Heart left ventricle (tissue), 16 donors: Measurements from ENCODE around the gene TXNDC17. TPM values are rescaled to one million over a fixed set of nuclear protein-coding genes. Genes with fewer than 3 reads are reported as not detected.

Experiments
- ATAC-seq, 4 donors: fragments of 200-7000 bp; cut with Tn5 transposase; one replicate each; pipeline ENCODE4 v1.9.1; 2020 to 2022; ENCODE audit warnings: moderate library complexity in 4 of 4, mild to moderate bottlenecking in 3 of 4, moderate number of reproducible peaks in 1 of 4
- DNase-seq, 5 donors: peaks; one replicate each; pipeline ENCODE4 v3.0.0-alpha.2; 2020
- H3K27ac ChIP-seq, 12 donors: fragments of 200-600 bp; sonication (generic) in 4 of 12; one replicate each; pipeline versions ENCODE4 v1.5.0 to v1.8.0; 2016 to 2022; ENCODE audit warnings: mild to moderate bottlenecking in 2 of 12
- H3K27me3 ChIP-seq, 9 donors: fragments of 200-600 bp; sonication (generic) in 2 of 9; one replicate each; pipeline versions ENCODE4 v1.5.1 to v1.8.0; 2016 to 2022; ENCODE audit warnings: mild to moderate bottlenecking in 3 of 9
- H3K36me3 ChIP-seq, 9 donors: fragments of 200-600 bp; sonication (generic) in 2 of 9; one replicate each; pipeline versions ENCODE4 v1.5.0 to v1.8.0; 2018 to 2022; ENCODE audit warnings: mild to moderate bottlenecking in 2 of 9
- H3K4me1 ChIP-seq, 12 donors: fragments of 200-600 bp; sonication (generic) in 4 of 12; one replicate each; pipeline versions ENCODE4 v1.5.0 to v1.8.0; 2016 to 2022; ENCODE audit warnings: mild to moderate bottlenecking in 3 of 12
- H3K4me3 ChIP-seq, 12 donors: fragments of 200-600 bp; sonication (generic) in 4 of 12; one replicate each; pipeline versions ENCODE4 v1.5.0 to v1.8.0; 2017 to 2022; ENCODE audit warnings: mild to moderate bottlenecking in 9 of 12, moderate library complexity in 4 of 12
- H3K9me3 ChIP-seq, 12 donors: fragments of 200-600 bp; sonication (generic) in 4 of 12; one replicate each; pipeline versions ENCODE4 v1.5.0 to v1.8.0; 2016 to 2022; ENCODE audit warnings: mild to moderate bottlenecking in 1 of 12
- CTCF ChIP-seq, 12 donors: fragments of 200-600 bp; sonication (generic) in 4 of 12; IDR thresholded peaks; one replicate each; pipeline versions ENCODE4 v1.5.0 to v1.8.0; 2018 to 2022; ENCODE audit warnings: antibody characterized with exemption in 12 of 12, mild to moderate bottlenecking in 5 of 12
- POLR2A ChIP-seq, 2 donors: fragments of 450-650 bp; IDR thresholded peaks; one replicate each; pipeline ENCODE4 v1.6.1; 2017; ENCODE audit warnings: antibody characterized with exemption in 2 of 2, mild to moderate bottlenecking in 2 of 2, moderate library complexity in 2 of 2
- WGBS, 4 donors: extraction: QIAGEN DNeasy Blood & Tissue Kit in 2 of 4; methylation state at CpG; one replicate each; pipeline versions ENCODE4 v1.1.5 to v1.1.7; 2013 to 2018; 5-methylcytosine and 5-hydroxymethylcytosine counted together
- intact Hi-C, 10 donors: fragments of 100-400 bp; cut with DNase I; formaldehyde crosslinking; loops; one replicate each; pipeline versions ENCODE4 v1.11.1 to v1.14.2; 2022
- polyA plus RNA-seq, 2 donors: library from polyadenylated mRNA; stranded (reverse); fragments of 200-250 nt; gene quantifications; one replicate each; pipeline ENCODE4 v1.2.3, GENCODE V29; 2013
- total RNA-seq, 9 donors: library from RNA; depleted of rRNA in 2 of 9; stranded (reverse); fragments of >200 nt in 2 of 9; fragmentation: NEBNext Ultra II Directional in 3 of 9; extraction: Animal tissue kit (Norgen Biotek cat#: 25700) in 3 of 9; gene quantifications; one replicate each; pipeline versions ENCODE4 v1.1.0 to v1.2.4, GENCODE V29; 2016 to 2023
- donor health status: ischemic (EF 13 %, LVEDD 7.1; RV severe dilation, severe dysfunction).
- donor health status: healthy with polysubstance abuse.
- donor health status: DM: no; HTN: yes; CAD: no.
- donor health status: DM: no; HTN: no; CAD: no.
- donor health status: ischemic (EF 25% LVEDD 6.9; RV normal size, moderate dysfunction).
- donor health status: ischemic (EF 25% LVEDD 5.7; RV mildly dilated, moderate dysfunction).
- donor health status: healthy.
- donor health status: DM: yes; HTN: yes; CAD: no.
- donor health status: ischemic (EF 35%, LVEDD 5.7; RV mildly dilated, moderate dysfunction).
- donor health status: nonischemic (EF 11% LVEDD 7.7; RV severe dilation, severe dysfunction).
- donor health status: DM: yes; HTN: yes; CAD: no.
- donor health status: PGD.
- donor health status: ischemic (EF 29% LVEDD 5.4; RV normal size, mild dysfunction).
- donor health status: nonischemic (EF 23%, LVEDD 6.1; RV moderate dilation, normal function).

The TXNDC17 gene
- total and polyA plus RNA-seq, 11 donors: 31.5 to 221 (median 62.8) TPM

- ATAC-seq: no peak
- WGBS, 4 donors: 92 to 95% (median 94%) methylated on average over 2 of the region's 2 CpGs
- H3K27me3 ChIP-seq: no peaks in the 10 kb centered on the region
- no peak for TF ChIP-seq POLR2A (IDR thresholded peaks at IDR 0.05)
- TF ChIP-seq CTCF (IDR thresholded peaks at IDR 0.05): no peak
- peaks cover 0 to 23% (median 0%) of the 10 kb centered on the region in 12 donors for H3K4me1 ChIP-seq
- no peak overlapping the region for H3K4me3 ChIP-seq
- intact Hi-C loops: no loop called here
- no peak for DNase-seq
- H3K9me3 ChIP-seq: no peaks in the 10 kb centered on the region
- H3K27ac ChIP-seq: no peak overlapping the region
- H3K36me3 ChIP-seq: peaks cover 0 to 89% (median 67%) of the 10 kb centered on the region in 9 donors
Observed at GRCh38 chr17:6602141-6602540, 38.7 kb upstream of the TXNDC17 start.

- Histone ChIP-seq H3K36me3 (peaks cover 0 to 89% (median 77%) of the 10 kb centered on the region in 9 donors), H3K4me3 (no peak overlapping the region), H3K27ac (no peak overlapping the region), H3K9me3 (no peaks in the 10 kb centered on the region), H3K27me3 (no peaks in the 10 kb centered on the region), H3K4me1 (peaks cover 0 to 11% (median 0%) of the 10 kb centered on the region in 12 donors)
- TF ChIP-seq CTCF (IDR thresholded peaks at IDR 0.05) (no peak), POLR2A (IDR thresholded peaks at IDR 0.05) (no peak)
- intact Hi-C loops: no loop called here
- 62 to 82% (median 76%) methylated on average over 3 of the region's 3 CpGs for WGBS, 4 donors
- DNase-seq (peak in 3 of 5 donors; percentile 18 to 34 (median 25)), ATAC-seq (no peak)
Observed at GRCh38 chr17:6603744-6604325, 37.0 kb upstream of the TXNDC17 start.

GRCh38 chr17:6605142-6605541, 35.7 kb upstream of the TXNDC17 start:
- Histone ChIP-seq H3K27ac (no peak overlapping the region), H3K9me3 (no peaks in the 10 kb centered on the region), H3K4me3 (no peak overlapping the region), H3K4me1 (peaks cover 0 to 8% (median 0%) of the 10 kb centered on the region in 12 donors), H3K36me3 (peaks cover 0 to 89% (median 77%) of the 10 kb centered on the region in 9 donors), H3K27me3 (no peaks in the 10 kb centered on the region)
- intact Hi-C loops: no loop called here
- ATAC-seq: no peak
- WGBS, 4 donors: 94 to 96% (median 95%) methylated on average over 6 of the region's 6 CpGs; no CpG with 5 or more reads in 1 of the 4 donors
- no peak for DNase-seq
- TF ChIP-seq POLR2A (IDR thresholded peaks at IDR 0.05) (no peak), CTCF (IDR thresholded peaks at IDR 0.05) (no peak)

- WGBS, 4 donors: 93 to 95% (median 95%) methylated on average over 3 of the region's 3 CpGs
- no peak for DNase-seq
Observed at GRCh38 chr17:6608321-6608720, 32.5 kb upstream of the TXNDC17 start.

More at GRCh38 chr17:6608321-6608720, 32.5 kb upstream of the TXNDC17 start:
- no peak for ATAC-seq
- no peak overlapping the region for H3K4me3 ChIP-seq
- peaks cover 0 to 94% (median 87%) of the 10 kb centered on the region in 9 donors for H3K36me3 ChIP-seq
- H3K4me1 ChIP-seq: peaks cover 0 to 4% (median 0%) of the 10 kb centered on the region in 12 donors
- H3K9me3 ChIP-seq: no peaks in the 10 kb centered on the region
- TF ChIP-seq POLR2A (IDR thresholded peaks at IDR 0.05): no peak
- TF ChIP-seq CTCF (IDR thresholded peaks at IDR 0.05): no peak
- no peaks in the 10 kb centered on the region for H3K27me3 ChIP-seq
- intact Hi-C loops: no loop called here
- no peak overlapping the region for H3K27ac ChIP-seq
